OCI-LY3 (cell line): Measurements from ENCODE around the gene SMAD3.

Experiments used
- CTCF ChIP-seq: fragments of 200-600, 300-600 bp; sonication (generic); IDR thresholded peaks from 2 replicates; pipeline ENCODE4 v1.5.1; 2014; ENCODE audit warnings: antibody characterized with exemption, low read length, low read depth
- EZH2phosphoT487 ChIP-seq: fragments of 200-600 bp; shearing (Covaris generic); IDR thresholded peaks from 2 replicates; pipeline ENCODE4 v1.6.1; 2018; ENCODE audit warnings: antibody characterized with exemption, mixed run types, low read depth

- no peak for TF ChIP-seq CTCF
- TF ChIP-seq EZH2phosphoT487: no peak
These were observed 38.0 kb downstream of the SMAD3 start for GRCh38 chr15:67103432-67103831.
